CD4-positive, alpha-beta T cell (primary cell): Measurements from ENCODE around the gene CETP. TPM values are rescaled to one million over a fixed set of nuclear protein-coding genes. Genes with fewer than 3 reads are reported as not detected.

Experiments used
- ATAC-seq: fragments of 200-7000 bp; cut with Tn5 transposase; one replicate; pipeline ENCODE4 v1.10.0; 2022; ENCODE audit warnings: mild to moderate bottlenecking; ENCODE audit not compliant: poor library complexity
- CTCF ChIA-PET: fragments of 350-600 bp; sonication (Branson Sonifier 250); formaldehyde crosslinking; loops from one replicate; lab custom pipeline; 2021; ENCODE audit warnings: antibody characterized with exemption, inconsistent platforms; lab: Charles Lee
- POLR2A ChIA-PET: fragments of 350-600 bp; sonication (Branson Sonifier 250); formaldehyde crosslinking; loops from one replicate; lab custom pipeline; 2021; ENCODE audit warnings: antibody characterized with exemption, inconsistent platforms; lab: Charles Lee
- DNase-seq, 14 experiments: peaks; one replicate each; pipeline ENCODE4 v3.0.0-alpha.2; 2013 to 2020; ENCODE audit warnings: mixed read lengths in 2 of 14
- H3K27ac ChIP-seq, 2 donors: one replicate each; pipeline versions ENCODE4 v1.5.1 to v1.7.0; 2013; ENCODE audit warnings: low read length in 2 of 2, low read depth in 1 of 2, mild to moderate bottlenecking in 1 of 2
- H3K27me3 ChIP-seq, 2 experiments: 1 replicate in 1 of 2; 2 replicates in 1 of 2; pipeline versions ENCODE4 v1.6.1 to v1.7.0; 2013; ENCODE audit warnings: low read length in 2 of 2, control low read depth in 1 of 2, mild to moderate bottlenecking in 1 of 2, moderate library complexity in 1 of 2; ENCODE audit not compliant: insufficient read depth in 2 of 2, control insufficient read depth in 1 of 2
- H3K36me3 ChIP-seq: one replicate; pipeline ENCODE4 v1.6.1; 2013; ENCODE audit warnings: low read length, control low read depth; ENCODE audit not compliant: insufficient read depth
- H3K4me1 ChIP-seq: one replicate; pipeline ENCODE4 v1.6.1; 2013; ENCODE audit warnings: low read length, control low read depth; ENCODE audit not compliant: insufficient read depth
- H3K4me3 ChIP-seq: one replicate; pipeline ENCODE4 v1.5.1; 2013; ENCODE audit warnings: mild to moderate bottlenecking, low read length, moderate library complexity
- H3K9me3 ChIP-seq, 2 experiments: 1 replicate in 1 of 2; 2 replicates in 1 of 2; pipeline versions ENCODE4 v1.6.1 to v1.7.0; 2013; ENCODE audit warnings: low read length in 2 of 2, mild to moderate bottlenecking in 2 of 2, control low read depth in 1 of 2, moderate library complexity in 1 of 2; ENCODE audit not compliant: control insufficient read depth in 1 of 2, insufficient read depth in 1 of 2
- H3K27ac Mint-ChIP-seq: one replicate; pipeline ENCODE4 v1.8.0; 2020; ENCODE audit warnings: mixed read lengths
- H3K27me3 Mint-ChIP-seq: one replicate; pipeline ENCODE4 v1.8.0; 2021; ENCODE audit warnings: mixed read lengths
- H3K36me3 Mint-ChIP-seq: one replicate; pipeline ENCODE4 v1.8.0; 2021; ENCODE audit warnings: low read depth, mixed read lengths
- H3K4me1 Mint-ChIP-seq: one replicate; pipeline ENCODE4 v1.8.0; 2021; ENCODE audit warnings: low read depth, mixed read lengths
- H3K4me3 Mint-ChIP-seq: one replicate; pipeline ENCODE4 v1.8.0; 2020; ENCODE audit warnings: mild to moderate bottlenecking, mixed read lengths
- H3K9me3 Mint-ChIP-seq: one replicate; pipeline ENCODE4 v1.8.0; 2020; ENCODE audit warnings: mixed read lengths
- intact Hi-C, 2 experiments: fragments of 100-400 bp; cut with DNase I in 1 of 2; cut with micrococcal nuclease in 1 of 2; formaldehyde crosslinking; loops; one replicate each; pipeline versions ENCODE4 v1.15.1 to v1.9.0; 2023 to 2025; cut with DNase I, micrococcal nuclease
- total RNA-seq, 174 experiments: library from RNA in 2 of 174; stranded (reverse) in 2 of 174; gene quantifications; one replicate each; pipeline ENCODE4 v1.2.3 and lab custom pipeline; 2021 to 2026
- TF ChIP-seq, protein P1 (sequence below): fragments of 200-600 bp; IDR thresholded peaks from one replicate; pipeline ENCODE4 v1.8.0; 2022; ENCODE audit warnings: antibody characterized with exemption, mild to moderate bottlenecking

CETP gene
- total RNA-seq, 2 experiments from 2014 or later = not detected

- Mint-ChIP-seq H3K4me1 (no peaks in the 10 kb centered on the region), H3K27ac (no peak overlapping the region), H3K4me3 (no peak overlapping the region), H3K27me3 (no peaks in the 10 kb centered on the region), H3K9me3 (no peaks in the 10 kb centered on the region), H3K36me3 (peaks cover 43% of the 10 kb centered on the region)
- DNase-seq (no peak), ATAC-seq (no peak)
- ChIA-PET POLR2A (interaction anchor here (0.6 to 7.5 kb wide), 2 partner anchors 13 to 264 kb away, joined by 4 to 51 read pairs; partner anchors contain the start of gene HERPUD1), CTCF (no interaction called here)
- intact Hi-C loops = no loop called here
- Histone ChIP-seq H3K27ac (no peak overlapping the region), H3K36me3 (peaks cover 55% of the 10 kb centered on the region), H3K4me3 (no peak overlapping the region), H3K27me3 (no peaks in the 10 kb centered on the region), H3K4me1 (peaks cover 3% of the 10 kb centered on the region), H3K9me3 (no peaks in the 10 kb centered on the region)
- TF ChIP-seq, protein P1, sequence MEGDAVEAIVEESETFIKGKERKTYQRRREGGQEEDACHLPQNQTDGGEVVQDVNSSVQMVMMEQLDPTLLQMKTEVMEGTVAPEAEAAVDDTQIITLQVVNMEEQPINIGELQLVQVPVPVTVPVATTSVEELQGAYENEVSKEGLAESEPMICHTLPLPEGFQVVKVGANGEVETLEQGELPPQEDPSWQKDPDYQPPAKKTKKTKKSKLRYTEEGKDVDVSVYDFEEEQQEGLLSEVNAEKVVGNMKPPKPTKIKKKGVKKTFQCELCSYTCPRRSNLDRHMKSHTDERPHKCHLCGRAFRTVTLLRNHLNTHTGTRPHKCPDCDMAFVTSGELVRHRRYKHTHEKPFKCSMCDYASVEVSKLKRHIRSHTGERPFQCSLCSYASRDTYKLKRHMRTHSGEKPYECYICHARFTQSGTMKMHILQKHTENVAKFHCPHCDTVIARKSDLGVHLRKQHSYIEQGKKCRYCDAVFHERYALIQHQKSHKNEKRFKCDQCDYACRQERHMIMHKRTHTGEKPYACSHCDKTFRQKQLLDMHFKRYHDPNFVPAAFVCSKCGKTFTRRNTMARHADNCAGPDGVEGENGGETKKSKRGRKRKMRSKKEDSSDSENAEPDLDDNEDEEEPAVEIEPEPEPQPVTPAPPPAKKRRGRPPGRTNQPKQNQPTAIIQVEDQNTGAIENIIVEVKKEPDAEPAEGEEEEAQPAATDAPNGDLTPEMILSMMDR = no peak
Observed at GRCh38 chr16:56945847-56946527, 15.8 kb upstream of the CETP start.

- DNase-seq (no peak), ATAC-seq (no peak)
- Mint-ChIP-seq H3K27ac (no peak overlapping the region), H3K4me3 (no peak overlapping the region), H3K4me1 (no peaks in the 10 kb centered on the region), H3K9me3 (no peaks in the 10 kb centered on the region), H3K36me3 (peaks cover 35% of the 10 kb centered on the region), H3K27me3 (no peaks in the 10 kb centered on the region)
- no peaks in the 10 kb centered on the region for H3K9me3 ChIP-seq
- intact Hi-C loops = no loop called here
- no peaks in the 10 kb centered on the region for H3K27me3 ChIP-seq
- TF ChIP-seq, protein P1 = no peak
- peaks cover 45% of the 10 kb centered on the region for H3K36me3 ChIP-seq
- H3K4me3 ChIP-seq = no peak overlapping the region
- H3K27ac ChIP-seq = no peak overlapping the region
- POLR2A ChIA-PET = interaction anchor here (0.6 to 7.5 kb wide), 5 partner anchors 9 to 263 kb away, joined by 3 to 51 read pairs (median 4); partner anchors contain the start of genes HERPUD1 and NLRC5
- CTCF ChIA-PET = interaction anchor here (0.7 kb wide), 1 partner anchor 164 kb away, joined by 4 read pairs; no protein-coding TSS in a partner anchor
- H3K4me1 ChIP-seq = peaks cover 9% of the 10 kb centered on the region
Observed at GRCh38 chr16:56946767-56947603, 14.8 kb upstream of the CETP start.

- intact Hi-C loops = no loop called here
- Histone ChIP-seq H3K36me3 (peaks cover 39% of the 10 kb centered on the region), H3K27ac (no peak overlapping the region), H3K4me1 (peaks cover 9% of the 10 kb centered on the region), H3K27me3 (no peaks in the 10 kb centered on the region), H3K4me3 (no peak overlapping the region), H3K9me3 (no peaks in the 10 kb centered on the region)
- Mint-ChIP-seq H3K4me3 (no peak overlapping the region), H3K27ac (no peak overlapping the region), H3K27me3 (no peaks in the 10 kb centered on the region), H3K36me3 (peaks cover 29% of the 10 kb centered on the region), H3K9me3 (no peaks in the 10 kb centered on the region), H3K4me1 (no peaks in the 10 kb centered on the region)
- no peak for DNase-seq
- CTCF ChIA-PET = interaction anchor here (0.7 kb wide), 1 partner anchor 164 kb away, joined by 4 read pairs; no protein-coding TSS in a partner anchor
- ATAC-seq = no peak
- POLR2A ChIA-PET = interaction anchor here (0.6 to 7.5 kb wide), 4 partner anchors 9 to 42 kb away, joined by 3 to 51 read pairs (median 4); partner anchors contain the start of genes HERPUD1 and NLRC5
- TF ChIP-seq, protein P1 = no peak
Observed at GRCh38 chr16:56947604-56947995, 14.2 kb upstream of the CETP start.
